Loucy (cell line): ENCODE data around the gene AUNIP.

Source experiments
- H2AFZ ChIP-seq: fragments of 200-600 bp; sonication (generic); 2 replicates; pipeline ENCODE4 v1.6.0; 2016; ENCODE audit warnings: antibody characterized with exemption, mild to moderate bottlenecking, low read length, moderate library complexity
- H3F3A ChIP-seq: fragments of 200-600 bp; 2 replicates; pipeline ENCODE4 v1.6.0; 2016; ENCODE audit warnings: antibody characterized with exemption, low read depth, mild to moderate bottlenecking
- H3K27me3 ChIP-seq: fragments of 200-600 bp; sonication (generic); 2 replicates; pipeline ENCODE4 v1.6.1; 2014; ENCODE audit warnings: low read length, mild to moderate bottlenecking; ENCODE audit not compliant: insufficient read depth, poor library complexity, severe bottlenecking
- H3K36me3 ChIP-seq: fragments of 200-600 bp; sonication (generic); 2 replicates; pipeline ENCODE4 v1.6.1; 2016; ENCODE audit warnings: low read length; ENCODE audit not compliant: insufficient read depth
- H3K4me1 ChIP-seq: fragments of 200-600 bp; sonication (generic); 2 replicates; pipeline ENCODE4 v1.5.1; 2014; ENCODE audit warnings: low read length, mild to moderate bottlenecking; ENCODE audit not compliant: insufficient read depth, poor library complexity, severe bottlenecking
- H3K4me2 ChIP-seq: fragments of 200-600 bp; sonication (generic); 2 replicates; pipeline ENCODE4 v1.6.0; 2014; ENCODE audit warnings: antibody characterized with exemption, low read length, low read depth, mild to moderate bottlenecking; ENCODE audit not compliant: poor library complexity, severe bottlenecking
- H3K4me3 ChIP-seq: fragments of 200-600 bp; sonication (generic); 2 replicates; pipeline ENCODE4 v1.5.1; 2014; ENCODE audit warnings: low read length, mild to moderate bottlenecking, mixed read lengths; ENCODE audit not compliant: poor library complexity, severe bottlenecking
- H3K79me2 ChIP-seq: fragments of 200-600 bp; sonication (generic); 2 replicates; pipeline ENCODE4 v1.6.1; 2014; ENCODE audit warnings: low read length; ENCODE audit not compliant: insufficient read depth
- H3K9ac ChIP-seq: fragments of 200-600 bp; sonication (generic); 2 replicates; pipeline ENCODE4 v1.6.0; 2014; ENCODE audit warnings: mild to moderate bottlenecking, low read depth, low read length, moderate library complexity; ENCODE audit not compliant: poor library complexity, severe bottlenecking
- H3K9me2 ChIP-seq: fragments of 200-600 bp; sonication (generic); replicated peaks from 2 replicates; pipeline ENCODE4 v1.6.1; 2016; ENCODE audit warnings: low read depth, low read length, mixed read lengths
- H3K9me3 ChIP-seq: fragments of 200-600 bp; sonication (generic); 2 replicates; pipeline ENCODE4 v1.6.1; 2014; ENCODE audit warnings: mild to moderate bottlenecking, antibody characterized with exemption, low read length, low read depth; ENCODE audit not compliant: insufficient read depth
- H4K20me1 ChIP-seq: fragments of 200-600 bp; sonication (generic); 2 replicates; pipeline ENCODE4 v1.6.0; 2014; ENCODE audit warnings: antibody characterized with exemption, low read length, mild to moderate bottlenecking; ENCODE audit not compliant: insufficient read depth, poor library complexity, severe bottlenecking
- CTCF ChIP-seq: fragments of 200-600 bp; sonication (generic); conservative IDR thresholded peaks from 2 replicates; pipeline ENCODE4 v1.5.1; 2014; ENCODE audit warnings: mild to moderate bottlenecking, antibody characterized with exemption, low read length
- EZH2phosphoT487 ChIP-seq: fragments of 200-600 bp; IDR thresholded peaks from 2 replicates; pipeline ENCODE4 v1.6.1; 2018; ENCODE audit warnings: antibody characterized with exemption, mild to moderate bottlenecking, moderate library complexity, borderline replicate concordance

AUNIP gene

GRCh38 chr1:25904943-25905679 is 45.9 kb upstream of the AUNIP start:
- Histone ChIP-seq H3K9me3 (no peaks in the 10 kb centered on the region), H3K27me3 (peaks cover 5% of the 10 kb centered on the region), H3K4me1 (peaks cover 51% of the 10 kb centered on the region), H3F3A (no peaks in the 10 kb centered on the region), H3K9me2 (no peaks in the 10 kb centered on the region), H2AFZ (no peak overlapping the region), H3K79me2 (peaks cover 61% of the 10 kb centered on the region), H4K20me1 (peaks cover 52% of the 10 kb centered on the region), H3K4me2 (peak overlapping the region; percentile 92), H3K4me3 (peak overlapping the region; percentile 97), H3K9ac (peak overlapping the region; percentile 85), H3K36me3 (peaks cover 45% of the 10 kb centered on the region)
- TF ChIP-seq CTCF: peak; percentile 33; the same call in 1 of the 2 replicates
- TF ChIP-seq EZH2phosphoT487: no peak

GRCh38 chr1:25903986-25904385 is 44.7 kb upstream of the AUNIP start:
- Histone ChIP-seq H3K9ac (peak overlapping the region; percentile 85), H3K9me2 (no peaks in the 10 kb centered on the region), H3K9me3 (no peaks in the 10 kb centered on the region), H3K36me3 (peaks cover 56% of the 10 kb centered on the region), H3K4me1 (peaks cover 60% of the 10 kb centered on the region), H3F3A (no peaks in the 10 kb centered on the region), H4K20me1 (peaks cover 63% of the 10 kb centered on the region), H3K4me3 (peak overlapping the region; percentile 97), H2AFZ (no peak overlapping the region), H3K79me2 (peaks cover 72% of the 10 kb centered on the region), H3K4me2 (peak overlapping the region; percentile 92), H3K27me3 (peaks cover 5% of the 10 kb centered on the region)
- TF ChIP-seq CTCF: no peak
- no peak for TF ChIP-seq EZH2phosphoT487

- H3K9ac ChIP-seq: peak overlapping the region; percentile 85
- H3K4me3 ChIP-seq: peak overlapping the region; percentile 97
- H3K4me2 ChIP-seq: peak overlapping the region; percentile 92
Observed at GRCh38 chr1:25902462-25902861, 43.2 kb upstream of the AUNIP start.

More at GRCh38 chr1:25902462-25902861, 43.2 kb upstream of the AUNIP start:
- H3K27me3 ChIP-seq: peaks cover 5% of the 10 kb centered on the region
- H3K79me2 ChIP-seq: peaks cover 84% of the 10 kb centered on the region
- peaks cover 78% of the 10 kb centered on the region for H4K20me1 ChIP-seq
- H3K36me3 ChIP-seq: peaks cover 71% of the 10 kb centered on the region
- no peak overlapping the region for H2AFZ ChIP-seq
- H3F3A ChIP-seq: peaks cover 9% of the 10 kb centered on the region
- H3K9me2 ChIP-seq: no peaks in the 10 kb centered on the region
- H3K9me3 ChIP-seq: no peaks in the 10 kb centered on the region
- peaks cover 63% of the 10 kb centered on the region for H3K4me1 ChIP-seq
- TF ChIP-seq CTCF (no peak), EZH2phosphoT487 (no peak)
